GM13977 (cell line): Measurements from ENCODE around the gene SPAG17.

Experiments
- DNase-seq: peaks from one replicate; pipeline ENCODE4 v3.0.0; 2012; ENCODE audit warnings: low spot score
- in situ Hi-C: fragments of 300-500 bp; cut with MboI; formaldehyde crosslinking; loops from one replicate; pipeline ENCODE4 v1.12.0; 2022; ENCODE audit warnings: low sequenced_read_pairs, low pct_unique_long_range_greater_than_20kb, mixed read lengths, inconsistent platforms; ENCODE audit not compliant: unreplicated experiment
- TF ChIP-seq, protein P1 (sequence below): IDR thresholded peaks from 2 replicates; pipeline ENCODE4 v1.5.1; 2012; ENCODE audit warnings: mild to moderate bottlenecking, control low read depth; ENCODE audit not compliant: insufficient read depth; ENCODE audit errors: extremely low read depth, missing control alignments

The SPAG17 gene

DNA sequence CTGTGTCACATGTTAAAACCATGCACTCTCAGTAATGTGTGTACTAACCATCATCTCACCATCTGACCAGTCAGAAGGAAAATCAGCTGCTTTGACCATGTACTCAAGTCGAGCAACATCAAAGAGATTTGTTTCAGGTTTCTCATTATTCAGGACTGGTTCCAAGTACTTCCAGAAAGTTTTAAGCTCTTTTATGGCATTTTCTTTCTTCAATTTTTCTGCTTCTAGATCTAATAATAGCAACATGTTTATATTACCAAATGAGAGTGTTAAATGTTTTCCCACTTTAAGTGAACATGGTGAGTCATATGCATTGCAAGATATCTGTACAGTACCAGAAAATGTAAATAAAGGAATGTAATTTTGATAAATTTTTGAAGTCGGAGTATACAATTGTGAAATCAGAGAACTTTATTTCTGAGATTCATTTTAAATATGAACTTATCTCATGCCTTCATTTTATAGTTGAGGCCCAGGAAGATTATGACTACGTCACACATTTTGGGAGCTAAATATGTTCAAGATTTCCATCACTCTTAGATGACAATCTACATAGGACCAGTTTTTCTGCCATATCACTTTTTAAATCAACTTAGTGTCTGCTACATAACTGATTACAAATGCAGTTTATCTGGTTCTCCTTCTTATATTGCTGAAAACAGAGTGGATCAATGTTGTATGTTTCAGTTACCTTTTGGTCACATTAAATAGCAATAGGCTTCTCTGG lies 87.2 kb downstream of the SPAG17 start:
- DNase-seq, result no peak
- TF ChIP-seq, protein P1, sequence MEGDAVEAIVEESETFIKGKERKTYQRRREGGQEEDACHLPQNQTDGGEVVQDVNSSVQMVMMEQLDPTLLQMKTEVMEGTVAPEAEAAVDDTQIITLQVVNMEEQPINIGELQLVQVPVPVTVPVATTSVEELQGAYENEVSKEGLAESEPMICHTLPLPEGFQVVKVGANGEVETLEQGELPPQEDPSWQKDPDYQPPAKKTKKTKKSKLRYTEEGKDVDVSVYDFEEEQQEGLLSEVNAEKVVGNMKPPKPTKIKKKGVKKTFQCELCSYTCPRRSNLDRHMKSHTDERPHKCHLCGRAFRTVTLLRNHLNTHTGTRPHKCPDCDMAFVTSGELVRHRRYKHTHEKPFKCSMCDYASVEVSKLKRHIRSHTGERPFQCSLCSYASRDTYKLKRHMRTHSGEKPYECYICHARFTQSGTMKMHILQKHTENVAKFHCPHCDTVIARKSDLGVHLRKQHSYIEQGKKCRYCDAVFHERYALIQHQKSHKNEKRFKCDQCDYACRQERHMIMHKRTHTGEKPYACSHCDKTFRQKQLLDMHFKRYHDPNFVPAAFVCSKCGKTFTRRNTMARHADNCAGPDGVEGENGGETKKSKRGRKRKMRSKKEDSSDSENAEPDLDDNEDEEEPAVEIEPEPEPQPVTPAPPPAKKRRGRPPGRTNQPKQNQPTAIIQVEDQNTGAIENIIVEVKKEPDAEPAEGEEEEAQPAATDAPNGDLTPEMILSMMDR, result no peak
- in situ Hi-C loops, result no loop called here

DNA sequence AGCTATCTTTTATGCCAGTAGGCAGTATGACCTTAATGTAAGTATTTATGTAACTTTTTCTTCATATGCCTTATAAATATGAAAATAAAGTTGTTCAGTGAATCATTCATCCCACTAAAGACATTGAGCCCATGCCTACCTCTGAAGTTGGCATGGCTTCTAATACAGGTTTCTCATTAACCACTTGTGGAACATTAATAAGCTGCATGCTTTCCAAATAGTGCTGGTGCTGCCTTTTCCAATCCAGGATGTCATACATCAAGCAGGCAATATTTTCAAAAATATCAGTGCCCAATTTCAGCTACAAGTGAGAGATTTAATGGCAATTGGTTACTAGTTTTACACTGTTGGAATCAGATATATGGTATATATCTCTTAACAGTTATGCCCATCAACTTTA lies 92.0 kb downstream of the SPAG17 start:
- TF ChIP-seq, protein P1, result no peak
- in situ Hi-C loops, result no loop called here
- no peak for DNase-seq

DNA sequence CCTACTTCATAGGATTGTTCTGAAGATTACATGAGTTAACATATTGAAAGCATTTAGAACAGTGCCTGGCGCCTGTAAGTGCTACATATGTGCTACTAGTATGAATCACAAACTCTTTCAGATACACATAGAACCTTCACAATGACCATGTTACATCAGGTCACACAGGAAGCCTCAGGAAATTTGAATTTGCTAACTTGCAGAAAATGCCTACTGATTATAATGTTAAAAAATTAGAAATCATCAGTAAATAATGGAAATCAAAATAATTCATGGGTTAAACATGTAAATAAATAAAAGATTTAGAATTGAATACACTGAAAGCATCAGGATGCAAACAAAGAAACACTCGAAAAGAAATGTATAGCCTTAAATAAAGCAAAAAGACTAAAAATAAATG lies 94.9 kb downstream of the SPAG17 start:
- no peak for DNase-seq
- TF ChIP-seq, protein P1, result no peak
- in situ Hi-C loops, result no loop called here

DNA sequence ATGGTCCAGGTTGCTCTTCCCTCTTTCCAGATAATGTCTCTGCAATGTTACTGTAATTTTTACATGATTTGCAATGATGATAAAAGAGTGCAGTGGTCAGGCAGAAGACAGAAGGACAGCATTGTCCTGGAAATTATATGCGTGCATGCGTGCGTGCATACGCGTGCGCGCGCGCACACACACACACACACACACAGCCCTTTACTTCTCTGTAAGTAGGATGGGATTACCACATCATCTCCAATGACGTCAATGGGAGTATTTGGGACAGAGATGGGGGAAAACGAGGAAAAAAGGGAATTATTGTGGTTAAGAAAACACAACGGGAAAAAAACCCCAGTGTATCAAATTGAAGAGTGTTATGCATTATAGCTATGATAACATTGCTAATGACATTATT lies 99.7 kb downstream of the SPAG17 start:
- TF ChIP-seq, protein P1, result no peak
- DNase-seq, result no peak
- in situ Hi-C loops, result no loop called here

DNA sequence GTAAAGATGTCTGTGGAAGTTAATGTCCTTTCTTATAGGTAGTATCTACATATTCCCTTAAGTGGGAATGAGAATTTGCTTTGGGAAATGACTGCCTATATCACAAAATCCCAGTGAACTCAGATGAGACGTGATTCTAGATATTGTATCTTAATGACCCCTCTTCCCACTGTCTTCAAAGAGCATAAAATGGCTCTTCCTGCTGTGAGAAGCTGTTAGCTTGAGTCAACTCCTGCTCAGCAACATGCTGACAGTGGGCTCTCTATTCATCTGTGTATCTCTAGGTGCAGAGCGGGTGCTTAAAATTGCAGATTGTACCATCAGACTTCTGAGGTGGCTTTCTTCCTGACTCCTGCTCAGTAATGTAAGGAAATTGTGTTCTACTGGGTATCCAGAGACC lies 100.6 kb downstream of the SPAG17 start:
- no peak for DNase-seq
- TF ChIP-seq, protein P1, result no peak
- in situ Hi-C loops, result no loop called here

DNA sequence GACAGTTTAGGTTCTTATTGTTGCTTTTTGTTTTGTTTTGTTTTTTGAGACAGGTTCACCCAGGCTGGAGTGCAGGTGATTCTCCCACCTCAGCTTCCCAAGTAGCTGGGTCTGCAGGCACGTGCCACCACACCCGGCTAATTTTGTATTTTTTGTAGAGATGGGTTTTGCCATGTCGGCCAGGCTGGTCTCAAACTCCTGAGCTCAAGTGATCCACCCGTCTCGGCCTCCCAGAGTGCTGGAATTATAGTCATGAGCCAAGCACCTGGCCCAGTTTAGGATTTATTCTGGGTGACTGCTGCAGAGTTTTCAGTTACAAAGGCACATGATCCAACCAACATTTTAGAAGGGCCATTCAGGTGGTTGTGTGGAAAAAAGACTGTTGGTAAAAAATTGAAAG lies 102.0 kb downstream of the SPAG17 start:
- TF ChIP-seq, protein P1, result no peak
- DNase-seq, result no peak
- in situ Hi-C loops, result no loop called here
